HepG2 (cell line): ENCODE measurements around the gene ZNF575. TPM values are rescaled to one million over a fixed set of nuclear protein-coding genes. Genes with fewer than 3 reads are reported as not detected.

Source experiments
- ATF7-NPFF ChIP-seq: sonication (generic); formaldehyde crosslinking; IDR thresholded peaks from 2 replicates; pipeline ENCODE4 v1.8.1; 2023; ENCODE audit warnings: mild to moderate bottlenecking, low read depth, missing genetic modification reagents, moderate library complexity
- GLI4 ChIP-seq: sonication (generic); formaldehyde crosslinking; IDR thresholded peaks from 2 replicates; pipeline ENCODE4 v1.5.1; 2020; ENCODE audit warnings: missing genetic modification reagents, mild to moderate bottlenecking, moderate library complexity, borderline replicate concordance
- LCORL ChIP-seq, 2 experiments: fragments of 450-650 bp in 1 of 2; sonication (generic) in 1 of 2; formaldehyde crosslinking in 1 of 2; IDR thresholded peaks; 2 replicates each; pipeline versions ENCODE4 v1.5.0 to v1.6.1; 2017 to 2020; ENCODE audit warnings: antibody characterized with exemption in 1 of 2, missing genetic modification reagents in 1 of 2
- MBD4 ChIP-seq: IDR thresholded peaks from 2 replicates; pipeline ENCODE4 v1.6.1; 2012; ENCODE audit warnings: low read length, inconsistent platforms, borderline replicate concordance
- MLLT10 ChIP-seq: sonication (generic); formaldehyde crosslinking; IDR thresholded peaks from 2 replicates; pipeline ENCODE4 v1.4.0; 2020; ENCODE audit warnings: missing genetic modification reagents
- PRDM10 ChIP-seq: sonication (generic); formaldehyde crosslinking; IDR thresholded peaks from 2 replicates; pipeline ENCODE4 v1.4.0; 2020; ENCODE audit warnings: low read depth, missing genetic modification reagents
- PTBP1 ChIP-seq: fragments of 200-400 bp; formaldehyde crosslinking; IDR thresholded peaks from 2 replicates; pipeline ENCODE4 v1.6.1; 2018; ENCODE audit warnings: low read length, low read depth; ENCODE audit not compliant: poor library complexity, severe bottlenecking
- XBP1 ChIP-seq: sonication (generic); formaldehyde crosslinking; IDR thresholded peaks from 2 replicates; pipeline ENCODE4 v1.5.0; 2020; ENCODE audit warnings: missing genetic modification reagents
- ZMAT3 ChIP-seq: sonication (generic); formaldehyde crosslinking; conservative IDR thresholded peaks from 2 replicates; pipeline ENCODE4 v1.7.0; 2021; ENCODE audit warnings: missing genetic modification reagents
- ZNF121 ChIP-seq: sonication (generic); formaldehyde crosslinking; IDR thresholded peaks from 2 replicates; pipeline ENCODE4 v1.5.0; 2020; ENCODE audit warnings: mild to moderate bottlenecking, missing genetic modification reagents
- ZNF253 ChIP-seq: sonication (generic); formaldehyde crosslinking; IDR thresholded peaks from 2 replicates; pipeline ENCODE4 v1.8.0; 2022; ENCODE audit warnings: mild to moderate bottlenecking, missing genetic modification reagents, borderline replicate concordance
- ZNF564 ChIP-seq: sonication (generic); formaldehyde crosslinking; IDR thresholded peaks from 2 replicates; pipeline ENCODE4 v1.8.1; 2023; ENCODE audit warnings: mild to moderate bottlenecking, missing genetic modification reagents
- polyA plus RNA-seq, 8 experiments: library from polyadenylated mRNA; depleted of rRNA in 3 of 8; stranded (reverse) in 7 of 8; unstranded in 1 of 8; fragments of >200 nt; fragmentation: Illumina TruSeq in 4 of 8; extraction: Trizol in 4 of 8; gene quantifications; 2 replicates each; pipeline versions ENCODE4 v1.2.1 to v1.2.3, GENCODE V29; 2011 to 2016; ENCODE audit warnings: low read depth in 4 of 8, missing spikeins in 1 of 8, mixed read lengths in 1 of 8; ENCODE audit not compliant: insufficient read depth in 1 of 8
- total RNA-seq, 5 experiments: library from RNA; depleted of rRNA; stranded (reverse); fragments of >200 nt; fragmentation: Illumina TruSeq; extraction: Trizol; gene quantifications; 2 replicates each; pipeline ENCODE4 v1.2.3, GENCODE V29; 2016; ENCODE audit warnings: low read depth in 1 of 5
- TF ChIP-seq, protein P1 (sequence below): sonication (generic); formaldehyde crosslinking; conservative IDR thresholded peaks from 2 replicates; pipeline ENCODE4 v1.4.0; 2020; ENCODE audit warnings: missing genetic modification reagents
- TF ChIP-seq, protein P2 (sequence below): IDR thresholded peaks from 2 replicates; pipeline ENCODE4 v1.6.1; 2012; ENCODE audit warnings: inconsistent platforms

The ZNF575 gene
- total and polyA plus RNA-seq, 2 of the 13 experiments (the other 11 are each of a cell fraction or from before 2014, with no cell fraction given), result 0.17 to 0.27 TPM

DNA sequence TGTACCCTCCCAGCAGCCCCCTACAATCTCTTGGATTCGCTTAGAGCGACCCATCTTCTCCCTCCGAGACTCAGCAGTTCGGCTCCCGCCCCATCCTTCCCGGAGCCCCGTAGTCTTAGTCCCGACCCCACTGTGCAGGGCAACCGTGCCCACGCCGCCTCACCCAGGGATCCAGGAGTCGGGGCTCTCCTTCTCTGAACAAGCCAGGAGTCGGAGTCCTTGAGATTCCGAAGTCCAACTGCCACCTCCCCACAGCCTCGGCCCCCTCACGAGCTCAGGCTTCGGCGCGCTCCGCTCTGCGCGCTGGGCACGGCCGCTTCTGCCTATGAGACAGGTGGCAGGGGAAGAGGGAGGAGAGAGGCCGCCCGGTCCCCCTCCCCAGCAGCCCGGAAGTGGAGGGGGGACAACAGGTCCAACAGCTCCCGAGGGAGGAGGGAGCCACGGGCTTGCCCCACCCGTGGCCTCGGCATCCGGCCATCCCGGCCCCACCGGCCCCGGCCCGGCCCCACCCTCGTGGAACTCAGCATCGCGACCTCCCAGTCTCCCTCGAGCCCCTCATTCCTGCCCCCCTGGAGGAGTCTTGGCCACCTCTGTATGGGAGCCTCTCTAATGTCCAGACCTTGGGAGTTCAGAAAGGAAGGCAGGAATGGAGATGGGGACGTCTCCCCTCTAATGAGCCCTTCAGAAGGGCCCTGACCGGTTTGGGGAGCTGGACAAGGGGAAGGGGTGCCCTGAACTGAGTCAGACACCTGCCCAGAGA lies 28.4 kb upstream of the ZNF575 start, which contains the start of gene PHLDB3 (continued):
- TF ChIP-seq, protein P1, sequence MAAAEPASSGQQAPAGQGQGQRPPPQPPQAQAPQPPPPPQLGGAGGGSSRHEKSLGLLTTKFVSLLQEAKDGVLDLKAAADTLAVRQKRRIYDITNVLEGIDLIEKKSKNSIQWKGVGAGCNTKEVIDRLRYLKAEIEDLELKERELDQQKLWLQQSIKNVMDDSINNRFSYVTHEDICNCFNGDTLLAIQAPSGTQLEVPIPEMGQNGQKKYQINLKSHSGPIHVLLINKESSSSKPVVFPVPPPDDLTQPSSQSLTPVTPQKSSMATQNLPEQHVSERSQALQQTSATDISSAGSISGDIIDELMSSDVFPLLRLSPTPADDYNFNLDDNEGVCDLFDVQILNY (CRISPR knock-in tag), result no peak
- TF ChIP-seq ZNF121 (CRISPR knock-in tag), result no peak
- no peak for TF ChIP-seq MLLT10
- peak; percentile 57; the same call in 1 of the 2 replicates for TF ChIP-seq ZMAT3 (CRISPR knock-in tag)
- no peak for TF ChIP-seq XBP1 (CRISPR knock-in tag)
- no peak for TF ChIP-seq ZNF253 (CRISPR knock-in tag)
- TF ChIP-seq ZNF564 (CRISPR knock-in tag), result peak; percentile 43; the same call in 1 of the 2 replicates
- no peak for TF ChIP-seq LCORL (IDR thresholded peaks at IDR 0.05)
- TF ChIP-seq LCORL (CRISPR knock-in tag; IDR thresholded peaks at IDR 0.05), result no peak; the same call in 1 of the 2 replicates
- no peak for TF ChIP-seq PTBP1
- TF ChIP-seq PRDM10 (CRISPR knock-in tag), result no peak
- TF ChIP-seq, protein P2, sequence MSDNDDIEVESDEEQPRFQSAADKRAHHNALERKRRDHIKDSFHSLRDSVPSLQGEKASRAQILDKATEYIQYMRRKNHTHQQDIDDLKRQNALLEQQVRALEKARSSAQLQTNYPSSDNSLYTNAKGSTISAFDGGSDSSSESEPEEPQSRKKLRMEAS, result peak; percentile 8; the same call in 1 of the 2 replicates
- 0 out of 2 replicates have a peak, but pooled peaks have one; percentile 26 for TF ChIP-seq ATF7-NPFF (CRISPR knock-in tag)
- no peak for TF ChIP-seq GLI4 (CRISPR knock-in tag)
- no peak for TF ChIP-seq MBD4
